ENCODE data around the gene FAM50B. TPM values are rescaled to one million over a fixed set of nuclear protein-coding genes. Genes with fewer than 3 reads are reported as not detected.

FAM50B gene
- total RNA-seq, 1 donor = 6.0 TPM

DNA sequence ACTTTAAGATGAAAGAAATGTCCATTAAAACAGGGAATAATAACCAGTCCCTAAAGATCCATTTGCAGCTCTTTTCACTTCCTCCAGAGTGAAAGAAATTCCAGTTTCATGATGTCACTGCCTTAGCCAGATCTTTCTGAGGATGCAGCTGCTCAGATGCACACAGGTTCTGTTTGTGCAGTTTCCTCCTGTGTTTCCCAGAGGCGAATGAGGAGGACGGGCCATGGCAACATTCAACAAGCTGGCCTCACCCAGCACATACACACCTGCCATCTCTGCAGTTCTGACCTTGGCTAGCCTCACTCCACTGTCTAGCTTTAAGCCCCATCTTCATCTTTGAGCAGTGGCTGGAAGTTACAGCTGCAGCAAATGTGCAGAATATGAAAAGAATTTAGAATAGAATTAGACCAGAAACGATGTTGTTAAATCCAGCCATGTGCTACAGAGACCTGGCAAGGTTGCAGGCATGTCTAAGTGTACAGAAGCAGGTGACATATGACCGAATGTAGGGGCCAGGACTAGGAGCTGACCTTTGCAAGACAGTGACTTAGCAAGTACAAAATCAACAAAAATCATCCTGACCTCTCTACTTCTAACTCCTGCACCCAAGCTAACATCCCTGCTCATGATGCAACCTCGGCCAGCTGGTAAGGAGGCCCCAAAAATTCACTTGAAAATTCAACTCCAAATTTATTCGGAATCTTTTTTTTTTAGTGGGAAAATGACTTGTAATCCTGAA is 35.0 kb downstream of the FAM50B start:
- peak; percentile 75 for DNase-seq (ENCODE audit: low read depth)
- H3K4me3 ChIP-seq (ENCODE audit: low read depth, low read length) = no peak overlapping the region
- TF ChIP-seq, protein P1, sequence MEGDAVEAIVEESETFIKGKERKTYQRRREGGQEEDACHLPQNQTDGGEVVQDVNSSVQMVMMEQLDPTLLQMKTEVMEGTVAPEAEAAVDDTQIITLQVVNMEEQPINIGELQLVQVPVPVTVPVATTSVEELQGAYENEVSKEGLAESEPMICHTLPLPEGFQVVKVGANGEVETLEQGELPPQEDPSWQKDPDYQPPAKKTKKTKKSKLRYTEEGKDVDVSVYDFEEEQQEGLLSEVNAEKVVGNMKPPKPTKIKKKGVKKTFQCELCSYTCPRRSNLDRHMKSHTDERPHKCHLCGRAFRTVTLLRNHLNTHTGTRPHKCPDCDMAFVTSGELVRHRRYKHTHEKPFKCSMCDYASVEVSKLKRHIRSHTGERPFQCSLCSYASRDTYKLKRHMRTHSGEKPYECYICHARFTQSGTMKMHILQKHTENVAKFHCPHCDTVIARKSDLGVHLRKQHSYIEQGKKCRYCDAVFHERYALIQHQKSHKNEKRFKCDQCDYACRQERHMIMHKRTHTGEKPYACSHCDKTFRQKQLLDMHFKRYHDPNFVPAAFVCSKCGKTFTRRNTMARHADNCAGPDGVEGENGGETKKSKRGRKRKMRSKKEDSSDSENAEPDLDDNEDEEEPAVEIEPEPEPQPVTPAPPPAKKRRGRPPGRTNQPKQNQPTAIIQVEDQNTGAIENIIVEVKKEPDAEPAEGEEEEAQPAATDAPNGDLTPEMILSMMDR (IDR thresholded peaks at IDR 0.05; ENCODE audit: insufficient read depth, low read length) = no peak

- no peak for DNase-seq (ENCODE audit: low read depth)
These were observed 36.3 kb downstream of the FAM50B start for GRCh38 chr6:3885262-3886036.

GRCh38 chr6:3887150-3887700 is 38.1 kb downstream of the FAM50B start:
- peak; percentile 66 for DNase-seq (ENCODE audit: low read depth)
- H3K4me3 ChIP-seq (ENCODE audit: low read depth, low read length) = no peak overlapping the region
- TF ChIP-seq, protein P1 (IDR thresholded peaks at IDR 0.05; ENCODE audit: insufficient read depth, low read length) = peak; percentile 48

More at GRCh38 chr6:3885262-3886036, 36.3 kb downstream of the FAM50B start:
- TF ChIP-seq, protein P1 (IDR thresholded peaks at IDR 0.05; ENCODE audit: insufficient read depth, low read length) = no peak
- no peak overlapping the region for H3K4me3 ChIP-seq (ENCODE audit: low read depth, low read length)

GRCh38 chr6:3888153-3888957 is 39.2 kb downstream of the FAM50B start:
- TF ChIP-seq, protein P1 (IDR thresholded peaks at IDR 0.05; ENCODE audit: insufficient read depth, low read length) = no peak
- DNase-seq (ENCODE audit: low read depth) = peak; percentile 52
- H3K4me3 ChIP-seq (ENCODE audit: low read depth, low read length) = no peak overlapping the region

DNA sequence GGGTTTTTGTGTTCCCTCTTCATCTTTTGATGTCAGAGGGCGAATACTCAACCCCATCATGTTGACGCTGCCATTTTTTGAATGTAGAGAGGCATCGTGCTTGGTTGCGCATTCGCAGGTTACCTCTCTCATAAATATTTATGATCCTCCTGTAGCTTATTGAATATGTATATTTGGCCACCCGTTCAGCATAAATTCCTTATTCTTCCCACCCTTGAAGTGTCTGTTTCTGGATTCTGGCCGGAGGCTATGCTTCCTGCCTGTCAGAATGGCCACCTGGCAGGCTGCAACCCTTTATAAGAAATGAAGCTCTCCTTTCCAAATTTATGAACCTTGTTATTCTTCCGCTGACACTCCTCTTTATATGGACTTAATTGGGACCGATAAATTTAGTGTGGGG is 40.9 kb downstream of the FAM50B start:
- DNase-seq (ENCODE audit: low read depth) = no peak
- TF ChIP-seq, protein P1 (IDR thresholded peaks at IDR 0.05; ENCODE audit: insufficient read depth, low read length) = no peak
- H3K4me3 ChIP-seq (ENCODE audit: low read depth, low read length) = no peak overlapping the region

DNA sequence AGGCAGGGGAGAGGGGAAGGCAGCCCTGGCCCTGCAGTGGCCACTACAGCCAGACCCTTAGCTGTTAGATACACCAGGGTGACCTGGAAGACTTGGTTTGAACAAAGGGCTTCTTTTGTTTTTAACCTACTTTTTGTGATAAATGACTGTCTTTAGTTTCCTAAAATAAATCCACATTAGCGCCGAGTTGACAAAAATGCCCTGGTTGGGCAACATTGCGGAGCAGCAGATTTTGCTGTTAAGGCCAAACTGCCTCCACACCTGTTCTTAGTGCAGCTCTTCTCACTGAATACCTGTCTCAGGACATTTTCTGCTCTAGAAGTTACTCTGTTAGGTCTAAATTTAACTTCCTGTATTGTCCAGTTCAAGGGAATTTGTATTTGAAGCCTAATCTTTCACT is 42.7 kb downstream of the FAM50B start:
- TF ChIP-seq, protein P1 (IDR thresholded peaks at IDR 0.05; ENCODE audit: insufficient read depth, low read length) = no peak
- no peak overlapping the region for H3K4me3 ChIP-seq (ENCODE audit: low read depth, low read length)
- DNase-seq (ENCODE audit: low read depth) = no peak
